Lower leg skin (tissue), 4 donors: ENCODE results near the gene DEPDC1B. TPM values are rescaled to one million over a fixed set of nuclear protein-coding genes. Genes with fewer than 3 reads are reported as not detected.

Source experiments
- DNase-seq, 2 donors: peaks; one replicate each; pipeline ENCODE4 v3.0.0-alpha.2; 2019; ENCODE audit warnings: low spot score in 2 of 2
- H3K4me3 ChIP-seq: fragments of 200-600 bp; sonication (generic); 2 replicates; pipeline ENCODE4 v1.5.1; 2017; ENCODE audit warnings: mild to moderate bottlenecking, low read depth; ENCODE audit not compliant: poor library complexity, severe bottlenecking
- POLR2A ChIP-seq, 2 donors: fragments of 450-650 bp; IDR thresholded peaks; one replicate each; pipeline ENCODE4 v1.6.1; 2016 to 2017; ENCODE audit warnings: antibody characterized with exemption in 2 of 2, mild to moderate bottlenecking in 1 of 2, moderate library complexity in 1 of 2
- WGBS, 2 donors: methylation state at CpG; one replicate each; pipeline ENCODE4 v1.1.5; 2018; 5-methylcytosine and 5-hydroxymethylcytosine counted together
- intact Hi-C: fragments of 100-400 bp; cut with DNase I; formaldehyde crosslinking; loops from one replicate; pipeline ENCODE4 v1.15.0; 2023; ENCODE audit warnings: low total_unique reads
- total RNA-seq, 4 donors: library from RNA; depleted of rRNA; stranded (reverse); fragments of >200 nt; gene quantifications; one replicate each; pipeline ENCODE4 v1.1.0, GENCODE V29; 2016
- TF ChIP-seq, protein P1 (sequence below), 3 donors: fragments of 450-650 bp; IDR thresholded peaks; one replicate each; pipeline ENCODE4 v1.5.1; 2016; ENCODE audit warnings: antibody characterized with exemption in 3 of 3, mild to moderate bottlenecking in 3 of 3, moderate library complexity in 2 of 3

Gene DEPDC1B
- total RNA-seq, 4 donors from 2014 or later = 0.13 to 2.9 (median 1.3) TPM

DNA sequence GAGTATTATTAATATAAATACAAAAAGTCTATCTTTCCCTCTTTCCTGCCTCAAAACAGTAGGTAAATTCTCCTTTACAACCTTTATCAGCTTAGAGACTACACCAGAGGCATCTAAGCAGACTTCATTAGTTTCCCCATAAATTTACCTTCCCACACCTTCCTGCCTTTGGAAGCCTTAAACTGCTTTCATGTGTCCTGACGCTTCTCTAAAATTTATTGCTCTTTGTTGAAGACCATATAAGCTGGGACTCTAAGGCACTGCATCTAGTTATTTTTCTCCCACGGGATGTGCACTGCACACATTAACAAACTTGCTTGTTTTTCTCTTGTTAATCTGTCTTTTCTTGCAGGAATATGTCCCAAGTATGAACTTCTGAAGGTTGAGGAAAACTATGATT lies 51.8 kb downstream of the DEPDC1B start:
- no peak for DNase-seq
- no peak overlapping the region for H3K4me3 ChIP-seq
- WGBS, 2 donors = 53 to 60% methylated on average over 2 of the region's 2 CpGs
- TF ChIP-seq POLR2A (IDR thresholded peaks at IDR 0.05) = no peak
- TF ChIP-seq, protein P1, sequence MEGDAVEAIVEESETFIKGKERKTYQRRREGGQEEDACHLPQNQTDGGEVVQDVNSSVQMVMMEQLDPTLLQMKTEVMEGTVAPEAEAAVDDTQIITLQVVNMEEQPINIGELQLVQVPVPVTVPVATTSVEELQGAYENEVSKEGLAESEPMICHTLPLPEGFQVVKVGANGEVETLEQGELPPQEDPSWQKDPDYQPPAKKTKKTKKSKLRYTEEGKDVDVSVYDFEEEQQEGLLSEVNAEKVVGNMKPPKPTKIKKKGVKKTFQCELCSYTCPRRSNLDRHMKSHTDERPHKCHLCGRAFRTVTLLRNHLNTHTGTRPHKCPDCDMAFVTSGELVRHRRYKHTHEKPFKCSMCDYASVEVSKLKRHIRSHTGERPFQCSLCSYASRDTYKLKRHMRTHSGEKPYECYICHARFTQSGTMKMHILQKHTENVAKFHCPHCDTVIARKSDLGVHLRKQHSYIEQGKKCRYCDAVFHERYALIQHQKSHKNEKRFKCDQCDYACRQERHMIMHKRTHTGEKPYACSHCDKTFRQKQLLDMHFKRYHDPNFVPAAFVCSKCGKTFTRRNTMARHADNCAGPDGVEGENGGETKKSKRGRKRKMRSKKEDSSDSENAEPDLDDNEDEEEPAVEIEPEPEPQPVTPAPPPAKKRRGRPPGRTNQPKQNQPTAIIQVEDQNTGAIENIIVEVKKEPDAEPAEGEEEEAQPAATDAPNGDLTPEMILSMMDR (IDR thresholded peaks at IDR 0.05) = no peak
- intact Hi-C loops = no loop called here

DNA sequence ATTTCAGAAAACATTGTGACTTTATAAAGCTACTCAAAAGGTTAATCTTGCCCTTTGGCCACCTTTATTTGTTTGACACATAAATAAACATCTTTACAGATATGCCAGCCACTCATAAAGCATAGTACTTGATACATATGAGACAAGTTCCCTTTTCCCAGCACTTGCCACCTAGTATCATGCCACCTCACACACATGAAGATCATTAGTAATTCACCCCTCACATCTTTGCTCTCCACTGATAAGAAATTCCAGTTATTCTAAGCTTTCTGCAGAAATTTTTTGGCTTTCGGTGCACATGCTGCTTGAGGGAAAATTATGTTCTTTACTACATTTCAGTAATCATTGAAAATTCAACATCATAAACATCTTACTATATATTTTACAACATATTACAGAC lies 59.1 kb downstream of the DEPDC1B start:
- no peak for DNase-seq
- intact Hi-C loops = no loop called here
- H3K4me3 ChIP-seq = no peak overlapping the region
- TF ChIP-seq POLR2A (IDR thresholded peaks at IDR 0.05) = no peak
- TF ChIP-seq, protein P1 (IDR thresholded peaks at IDR 0.05) = no peak
- whole genome bisulfite sequencing, 2 donors = 96 to 100% methylated on average over 1 of the region's 1 CpG

DNA sequence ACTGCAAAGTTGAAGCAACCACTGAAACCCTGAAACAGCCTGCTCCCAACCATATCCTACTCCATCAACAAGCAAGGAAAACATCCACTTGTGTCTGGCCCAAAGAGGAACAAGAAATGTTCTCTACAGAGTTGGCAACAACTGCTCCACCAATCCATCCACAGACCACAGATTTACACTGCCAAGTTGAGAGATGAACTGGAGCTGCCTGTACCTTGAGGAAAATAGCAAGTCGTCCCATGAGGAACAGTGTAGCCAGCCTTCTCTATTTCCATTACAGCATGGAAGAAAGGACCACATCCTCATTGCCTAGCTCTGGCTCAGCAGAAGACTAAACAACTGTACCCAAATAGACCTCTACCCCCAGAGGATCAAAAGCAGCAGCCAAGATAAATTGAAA lies 60.4 kb downstream of the DEPDC1B start:
- no peak overlapping the region for H3K4me3 ChIP-seq
- intact Hi-C loops = no loop called here
- no peak for TF ChIP-seq POLR2A (IDR thresholded peaks at IDR 0.05)
- TF ChIP-seq, protein P1 (IDR thresholded peaks at IDR 0.05) = no peak
- 73 to 78% methylated on average over 1 of the region's 1 CpG for WGBS, 2 donors
- DNase-seq = no peak

DNA sequence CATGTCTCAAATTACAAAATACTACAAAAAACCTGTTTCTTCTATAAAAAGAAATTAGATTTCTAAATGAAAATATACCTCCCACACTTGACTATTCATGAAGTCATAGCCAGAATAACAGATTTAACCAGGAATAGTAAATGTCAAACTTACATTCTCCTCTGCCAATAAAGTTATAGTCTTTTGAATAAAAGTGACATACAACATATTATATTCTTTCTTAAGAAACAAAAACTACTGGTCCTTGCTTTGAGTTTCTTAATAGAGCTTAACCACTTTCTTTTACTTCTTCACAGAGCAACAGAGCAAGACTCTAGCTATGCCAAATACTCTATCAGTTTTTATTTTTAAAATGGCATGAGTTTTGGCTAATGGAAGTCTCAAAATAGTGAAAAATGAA lies 61.7 kb downstream of the DEPDC1B start:
- H3K4me3 ChIP-seq = no peak overlapping the region
- intact Hi-C loops = no loop called here
- no peak for DNase-seq
- TF ChIP-seq POLR2A (IDR thresholded peaks at IDR 0.05) = no peak
- TF ChIP-seq, protein P1 (IDR thresholded peaks at IDR 0.05) = no peak

DNA sequence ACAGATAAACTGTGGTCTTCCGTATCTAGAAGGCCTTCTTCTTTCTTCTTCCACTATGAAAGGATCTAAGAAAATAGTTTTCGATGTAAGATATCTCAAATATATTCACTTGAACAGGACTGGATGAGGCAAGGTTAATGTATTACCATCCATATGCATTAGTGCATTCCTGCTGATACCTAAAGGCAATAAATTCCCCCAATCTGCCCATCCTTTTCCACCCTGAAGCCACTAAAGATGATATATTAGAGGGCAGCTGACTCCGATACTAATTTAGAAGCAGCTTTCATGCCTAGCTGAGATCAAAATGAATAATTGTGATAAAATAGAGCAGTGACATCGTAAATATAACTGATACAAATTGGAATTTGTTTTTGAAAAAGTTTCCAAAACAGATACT lies 63.3 kb downstream of the DEPDC1B start:
- intact Hi-C loops = no loop called here
- DNase-seq = no peak
- TF ChIP-seq POLR2A (IDR thresholded peaks at IDR 0.05) = no peak
- TF ChIP-seq, protein P1 (IDR thresholded peaks at IDR 0.05) = no peak
- H3K4me3 ChIP-seq = no peak overlapping the region
- 89 to 92% methylated on average over 4 of the region's 4 CpGs for WGBS, 2 donors

DNA sequence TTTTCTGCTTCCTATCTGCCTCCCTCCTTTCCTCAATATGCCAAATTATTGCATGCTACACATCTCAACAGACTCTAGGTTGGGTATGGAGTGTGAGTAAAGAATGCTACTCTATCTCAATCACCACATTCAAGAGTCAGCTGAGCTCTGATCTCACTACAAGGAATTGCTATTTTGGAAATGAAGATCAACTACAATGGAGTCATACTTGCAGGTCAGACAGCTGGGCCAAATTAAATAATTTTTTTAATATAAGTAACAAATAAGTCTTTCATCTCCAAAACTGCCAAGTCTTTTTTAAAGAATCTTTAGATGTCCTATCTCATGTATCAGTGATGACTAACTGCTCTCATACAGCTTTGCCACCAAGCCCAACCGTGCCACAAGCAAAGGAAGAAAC lies 64.0 kb downstream of the DEPDC1B start:
- intact Hi-C loops = no loop called here
- DNase-seq = no peak
- WGBS, 2 donors = 56 to 69% methylated on average over 1 of the region's 1 CpG
- H3K4me3 ChIP-seq = no peak overlapping the region
- TF ChIP-seq POLR2A (IDR thresholded peaks at IDR 0.05) = no peak
- TF ChIP-seq, protein P1 (IDR thresholded peaks at IDR 0.05) = no peak
